H9 (cell line): ENCODE data around the gene SUV39H1. TPM values are rescaled to one million over a fixed set of nuclear protein-coding genes. Genes with fewer than 3 reads are reported as not detected.

ENCODE experiments used
- DNase-seq: peaks from one replicate; pipeline ENCODE4 v3.0.0-alpha.2; 2017
- H2AFZ ChIP-seq: one replicate; pipeline ENCODE4 v1.6.1; 2013; ENCODE audit warnings: mild to moderate bottlenecking, low read length, control low read depth, moderate library complexity
- H2AK5ac ChIP-seq: 2 replicates; pipeline ENCODE4 v1.6.1; 2013; ENCODE audit warnings: low read length, control low read depth, mixed read lengths; ENCODE audit not compliant: insufficient read length
- H2BK120ac ChIP-seq: one replicate; pipeline ENCODE4 v1.6.1; 2013; ENCODE audit warnings: low read depth, mild to moderate bottlenecking, low read length, control low read depth, inconsistent platforms; ENCODE audit not compliant: poor library complexity, severe bottlenecking
- H2BK12ac ChIP-seq: 2 replicates; pipeline ENCODE4 v1.6.1; 2013; ENCODE audit warnings: low read length, control low read depth, mixed read lengths, low read depth; ENCODE audit not compliant: insufficient read length
- H2BK15ac ChIP-seq: 2 replicates; pipeline ENCODE4 v1.6.1; 2013; ENCODE audit warnings: low read depth, low read length, control low read depth
- H2BK20ac ChIP-seq: one replicate; pipeline ENCODE4 v1.6.1; 2013; ENCODE audit warnings: low read depth, mild to moderate bottlenecking, low read length, control low read depth, inconsistent platforms; ENCODE audit not compliant: poor library complexity, severe bottlenecking
- H2BK5ac ChIP-seq: 2 replicates; pipeline ENCODE4 v1.6.1; 2013; ENCODE audit warnings: low read length, control low read depth, mixed read lengths; ENCODE audit not compliant: insufficient read length
- H3K14ac ChIP-seq: 2 replicates; pipeline ENCODE4 v1.6.1; 2013; ENCODE audit warnings: low read length, control low read depth; ENCODE audit not compliant: insufficient read depth
- H3K18ac ChIP-seq: 2 replicates; pipeline ENCODE4 v1.6.1; 2013; ENCODE audit warnings: low read depth, mild to moderate bottlenecking, mixed read lengths, low read length, control low read depth; ENCODE audit not compliant: insufficient read length
- H3K23ac ChIP-seq: 2 replicates; pipeline ENCODE4 v1.6.1; 2013; ENCODE audit warnings: low read length, control low read depth, mixed read lengths, low read depth; ENCODE audit not compliant: insufficient read length
- H3K23me2 ChIP-seq: 2 replicates; pipeline ENCODE4 v1.6.1; 2013; ENCODE audit warnings: low read depth, mild to moderate bottlenecking, mixed read lengths, low read length, control low read depth; ENCODE audit not compliant: insufficient read length, poor library complexity, severe bottlenecking
- H3K27ac ChIP-seq: 2 replicates; pipeline ENCODE4 v1.5.1; 2013; ENCODE audit warnings: low read length, control low read depth, mixed read lengths, low read depth; ENCODE audit not compliant: insufficient read length
- H3K27me3 ChIP-seq: 2 replicates; pipeline ENCODE4 v1.6.1; 2013; ENCODE audit warnings: low read length, control low read depth, inconsistent platforms; ENCODE audit not compliant: insufficient read depth
- H3K4ac ChIP-seq: 2 replicates; pipeline ENCODE4 v1.6.1; 2013; ENCODE audit warnings: low read depth, mild to moderate bottlenecking, control low read depth, inconsistent platforms, low read length, moderate library complexity
- H3K4me1 ChIP-seq: 2 replicates; pipeline ENCODE4 v1.6.1; 2013; ENCODE audit warnings: low read length, control low read depth, inconsistent platforms; ENCODE audit not compliant: insufficient read depth
- H3K4me2 ChIP-seq: 2 replicates; pipeline ENCODE4 v1.6.1; 2013; ENCODE audit warnings: low read length, control low read depth, mixed read lengths; ENCODE audit not compliant: insufficient read length, insufficient read depth
- H3K56ac ChIP-seq: 2 replicates; pipeline ENCODE4 v1.6.1; 2013; ENCODE audit warnings: low read depth, mild to moderate bottlenecking, mixed read lengths, low read length, control low read depth; ENCODE audit not compliant: insufficient read length
- H3K79me1 ChIP-seq: 2 replicates; pipeline ENCODE4 v1.6.1; 2013; ENCODE audit warnings: low read depth, mild to moderate bottlenecking, moderate library complexity, low read length, control low read depth, inconsistent platforms; ENCODE audit not compliant: insufficient read depth, poor library complexity, severe bottlenecking
- H3K79me2 ChIP-seq: 2 replicates; pipeline ENCODE4 v1.6.1; 2013; ENCODE audit warnings: low read length, control low read depth, inconsistent platforms; ENCODE audit not compliant: insufficient read depth
- H3K9ac ChIP-seq: 2 replicates; pipeline ENCODE4 v1.6.1; 2013; ENCODE audit warnings: low read length, control low read depth, mixed read lengths; ENCODE audit not compliant: insufficient read length; ENCODE audit errors: extremely low read depth
- H3K9me3 ChIP-seq: one replicate; pipeline ENCODE4 v1.6.1; 2013; ENCODE audit warnings: low read depth, low read length, inconsistent platforms; ENCODE audit not compliant: control insufficient read depth
- H3T11ph ChIP-seq: one replicate; pipeline ENCODE4 v1.6.1; 2013; ENCODE audit warnings: mild to moderate bottlenecking, low read length, control low read depth, inconsistent platforms
- H4K20me1 ChIP-seq: one replicate; pipeline ENCODE4 v1.6.1; 2013; ENCODE audit not compliant: control insufficient read depth, insufficient read length, insufficient read depth
- H4K5ac ChIP-seq: 2 replicates; pipeline ENCODE4 v1.6.1; 2013; ENCODE audit warnings: low read depth, mild to moderate bottlenecking, mixed read lengths, low read length, control low read depth; ENCODE audit not compliant: insufficient read length
- H4K8ac ChIP-seq: replicated peaks from 2 replicates; pipeline ENCODE4 v1.6.1; 2013; ENCODE audit warnings: low read length, control low read depth, mixed read lengths, low read depth; ENCODE audit not compliant: insufficient read length
- H4K91ac ChIP-seq: 2 replicates; pipeline ENCODE4 v1.6.1; 2013; ENCODE audit warnings: low read depth, mild to moderate bottlenecking, moderate library complexity, mixed read lengths, low read length, control low read depth; ENCODE audit not compliant: insufficient read length
- H3K27ac Mint-ChIP-seq, 3 experiments: 2 replicates in 2 of 3; 3 replicates in 1 of 3; pipeline ENCODE4 v1.8.0; 2020 to 2021; ENCODE audit warnings: mixed read lengths in 3 of 3, mild to moderate bottlenecking in 1 of 3, moderate library complexity in 1 of 3
- H3K27me3 Mint-ChIP-seq: 2 replicates; pipeline ENCODE4 v1.8.0; 2021; ENCODE audit warnings: low read depth, mild to moderate bottlenecking, moderate library complexity, mixed read lengths
- H3K36me3 Mint-ChIP-seq, 3 experiments: 2 replicates in 2 of 3; 3 replicates in 1 of 3; pipeline ENCODE4 v1.8.0; 2020 to 2021; ENCODE audit warnings: low read depth in 3 of 3, mixed read lengths in 3 of 3; ENCODE audit not compliant: insufficient read depth in 1 of 3
- H3K4me1 Mint-ChIP-seq, 2 experiments: 2 replicates each; pipeline ENCODE4 v1.8.0; 2020; ENCODE audit warnings: mixed read lengths in 2 of 2
- H3K4me3 Mint-ChIP-seq, 2 experiments: 2 replicates in 1 of 2; 3 replicates in 1 of 2; pipeline ENCODE4 v1.8.0; 2020 to 2021; ENCODE audit warnings: mild to moderate bottlenecking in 2 of 2, mixed read lengths in 2 of 2, moderate library complexity in 1 of 2
- H3K9me3 Mint-ChIP-seq, 2 experiments: 2 replicates in 1 of 2; 3 replicates in 1 of 2; pipeline ENCODE4 v1.8.0; 2020; ENCODE audit warnings: mild to moderate bottlenecking in 2 of 2, mixed read lengths in 2 of 2, moderate library complexity in 1 of 2
- CTCF ChIP-seq: fragments of 200-600 bp; sonication (generic); conservative IDR thresholded peaks from 3 replicates; pipeline ENCODE4 v1.8.0; 2021; ENCODE audit warnings: antibody characterized with exemption, mild to moderate bottlenecking
- WGBS: extraction: QIAGEN DNeasy Blood & Tissue Kit; methylation state at CpG from one replicate; pipeline ENCODE4 v1.1.7; 2013; ENCODE audit warnings: missing lambda C conversion rate, low lambda C conversion rate, mixed read lengths; ENCODE audit not compliant: insufficient read length; ENCODE audit errors: extremely low coverage; 5-methylcytosine and 5-hydroxymethylcytosine counted together
- total RNA-seq: library from RNA; stranded (reverse); gene quantifications from 2 replicates; pipeline ENCODE4 v1.2.1, GENCODE V29; 2021

Gene SUV39H1
- total RNA-seq, 1 experiment from 2014 or later: 16.2 TPM

- peaks cover 41 to 76% (median 76%) of the 10 kb centered on the region in 3 experiments; a peak in 6 of 7 replicates for H3K36me3 Mint-ChIP-seq
- no peaks in the 10 kb centered on the region for H3K27me3 Mint-ChIP-seq
- Histone ChIP-seq H2BK15ac (no peak overlapping the region), H3K14ac (no peak overlapping the region), H3K4me1 (no peaks in the 10 kb centered on the region), H3K23me2 (no peaks in the 10 kb centered on the region), H3K9me3 (peaks cover 50% of the 10 kb centered on the region), H3K23ac (no peak overlapping the region), H3K79me2 (no peaks in the 10 kb centered on the region), H2BK5ac (no peak overlapping the region), H4K5ac (no peak overlapping the region), H4K91ac (no peak overlapping the region), H2BK12ac (no peak overlapping the region), H3K56ac (no peak overlapping the region), H3K4me2 (no peak overlapping the region), H2AFZ (no peak overlapping the region), H2BK120ac (no peak overlapping the region), H3K18ac (no peak overlapping the region), H4K8ac (no peak overlapping the region), H2BK20ac (no peak overlapping the region), H2AK5ac (no peak overlapping the region), H3T11ph (no peak overlapping the region), H3K4ac (no peak overlapping the region), H3K79me1 (no peaks in the 10 kb centered on the region), H3K27me3 (no peaks in the 10 kb centered on the region), H3K27ac (no peak overlapping the region), H3K9ac (no peak overlapping the region), H4K20me1 (no peaks in the 10 kb centered on the region)
- no peak overlapping the region; a peak in 1 of 5 replicates for H3K4me3 Mint-ChIP-seq
- H3K27ac Mint-ChIP-seq: no peak overlapping the region
- peaks cover 80 to 85% of the 10 kb centered on the region in 2 experiments for H3K9me3 Mint-ChIP-seq
- TF ChIP-seq CTCF: no peak
- DNase-seq: no peak
- H3K4me1 Mint-ChIP-seq: peaks cover 9 to 14% of the 10 kb centered on the region in 2 experiments
- WGBS: no CpG with 5 or more reads among the region's 7 CpGs
Observed at GRCh38 chrX:48703228-48703627, 6.7 kb downstream of the SUV39H1 start.
